Right ventricle myocardium superior (tissue), 1 donor: Measurements from ENCODE around the gene C1QTNF6. TPM values are rescaled to one million over a fixed set of nuclear protein-coding genes. Genes with fewer than 3 reads are reported as not detected.

Experiments used
- ATAC-seq: fragments of 200-7000 bp; cut with Tn5 transposase; one replicate; pipeline ENCODE4 v1.9.1; 2020; ENCODE audit warnings: mild to moderate bottlenecking; ENCODE audit not compliant: poor library complexity
- DNase-seq: peaks from one replicate; pipeline ENCODE4 v3.0.0-alpha.2; 2020
- intact Hi-C: fragments of 100-400 bp; cut with DNase I; formaldehyde crosslinking; loops from one replicate; pipeline ENCODE4 v1.11.2; 2022
- total RNA-seq: library from RNA; stranded (reverse); fragmentation: NEBNext Ultra II Directional; extraction: Animal tissue kit (Norgen Biotek cat#: 25700); gene quantifications from one replicate; pipeline ENCODE4 v1.2.1, GENCODE V29; 2021
- donor health status: DM: no; HTN: yes; CAD: no; lungs with severe emphysema.

Gene C1QTNF6
- total RNA-seq, 1 donor from 2014 or later = 1.5 TPM

GRCh38 chr22:37169947-37170688, 17.9 kb downstream of the C1QTNF6 start:
- intact Hi-C loops = no loop called here
- peak; percentile 20 for DNase-seq
- ATAC-seq = no peak

GRCh38 chr22:37169406-37169805, 18.6 kb downstream of the C1QTNF6 start:
- ATAC-seq (no peak), DNase-seq (peak; percentile 23)
- intact Hi-C loops = no loop called here

- ATAC-seq (no peak), DNase-seq (peak; percentile 17)
- intact Hi-C loops = loop anchor here (2.0 kb wide), 1 partner anchor 31 kb away; no protein-coding TSS in a partner anchor
Measured at GRCh38 chr22:37167981-37168647, 19.9 kb downstream of the C1QTNF6 start.

GRCh38 chr22:37167176-37167980, 20.7 kb downstream of the C1QTNF6 start:
- intact Hi-C loops = loop anchor here (2.0 kb wide), 1 partner anchor 31 kb away; no protein-coding TSS in a partner anchor
- peak; percentile 28 for DNase-seq

GRCh38 chr22:37166675-37167066, 21.4 kb downstream of the C1QTNF6 start:
- peak; percentile 92 for DNase-seq
- intact Hi-C loops = loop anchor here (2.0 kb wide), 1 partner anchor 32 kb away; no protein-coding TSS in a partner anchor
- peak; percentile 96 for ATAC-seq

More at GRCh38 chr22:37167176-37167980, 20.7 kb downstream of the C1QTNF6 start:
- peak; percentile 15 for ATAC-seq

GRCh38 chr22:37165940-37166674, 21.9 kb downstream of the C1QTNF6 start:
- ATAC-seq (no peak), DNase-seq (peak; percentile 40)
- intact Hi-C loops = loop anchor here (2.0 kb wide), 1 partner anchor 33 kb away; no protein-coding TSS in a partner anchor

GRCh38 chr22:37165066-37165465, 23.0 kb downstream of the C1QTNF6 start:
- DNase-seq = peak; percentile 8
- intact Hi-C loops = no loop called here
- no peak for ATAC-seq

GRCh38 chr22:37164505-37164887, 23.6 kb downstream of the C1QTNF6 start:
- ATAC-seq = no peak
- intact Hi-C loops = no loop called here
- DNase-seq = no peak

GRCh38 chr22:37163575-37164504, 24.2 kb downstream of the C1QTNF6 start:
- ATAC-seq (no peak), DNase-seq (no peak)
- intact Hi-C loops = no loop called here

- DNase-seq = no peak
- intact Hi-C loops = no loop called here
- ATAC-seq = no peak
Measured at GRCh38 chr22:37163096-37163489, 25.0 kb downstream of the C1QTNF6 start.

GRCh38 chr22:37162221-37163095, 25.6 kb downstream of the C1QTNF6 start:
- intact Hi-C loops = no loop called here
- ATAC-seq (no peak), DNase-seq (no peak)

GRCh38 chr22:37161443-37161842, 26.6 kb downstream of the C1QTNF6 start:
- intact Hi-C loops = no loop called here
- DNase-seq (no peak), ATAC-seq (no peak)

- DNase-seq = no peak
- intact Hi-C loops = no loop called here
- no peak for ATAC-seq
Measured at GRCh38 chr22:37160027-37160426, 28.0 kb downstream of the C1QTNF6 start.

GRCh38 chr22:37158963-37159290, 29.1 kb downstream of the C1QTNF6 start:
- intact Hi-C loops = no loop called here
- no peak for ATAC-seq

GRCh38 chr22:37157516-37158285, 30.3 kb downstream of the C1QTNF6 start:
- intact Hi-C loops = no loop called here
- DNase-seq (no peak), ATAC-seq (no peak)

More at GRCh38 chr22:37158963-37159290, 29.1 kb downstream of the C1QTNF6 start:
- DNase-seq = no peak
